ENCODE results near the gene ARSJ.

ARSJ gene

GRCh38 chr4:113973345-113973744 is 6.1 kb downstream of the ARSJ start:
- Histone ChIP-seq H4K20me1 (ENCODE audit: insufficient read depth, low read length) (no peaks in the 10 kb centered on the region), H3K27ac (ENCODE audit: low read length) (no peak overlapping the region), H3K4me3 (ENCODE audit: low read length) (no peak overlapping the region), H3K9ac (ENCODE audit: low read length) (no peak overlapping the region), H3K9me2 (replicated peaks; ENCODE audit: insufficient read depth, low read length) (no peaks in the 10 kb centered on the region), H3K4me1 (ENCODE audit: low read length) (no peaks in the 10 kb centered on the region), H3K27me3 (replicated peaks; ENCODE audit: insufficient read depth, low read length) (no peaks in the 10 kb centered on the region), H3K9me3 (replicated peaks; ENCODE audit: insufficient read depth, low read length) (no peaks in the 10 kb centered on the region), H3K4me2 (ENCODE audit: low read depth, low read length) (no peak overlapping the region), H3K36me3 (replicated peaks; ENCODE audit: insufficient read depth, low read length) (no peaks in the 10 kb centered on the region), H3K79me2 (ENCODE audit: low read length) (no peaks in the 10 kb centered on the region), H3F3A (ENCODE audit: insufficient read depth, low read length) (no peaks in the 10 kb centered on the region), H2AFZ (ENCODE audit: low read length) (no peak overlapping the region)
- no peak for TF ChIP-seq EZH2 (optimal IDR thresholded peaks at IDR 0.05; ENCODE audit: low read depth, low read length)
- no peak for TF ChIP-seq EZH2phosphoT487 (IDR thresholded peaks at IDR 0.05; ENCODE audit: low read length)
- TF ChIP-seq CTCF (IDR thresholded peaks at IDR 0.05; ENCODE audit: low read length) = no peak
- DNase-seq = no peak

DNA sequence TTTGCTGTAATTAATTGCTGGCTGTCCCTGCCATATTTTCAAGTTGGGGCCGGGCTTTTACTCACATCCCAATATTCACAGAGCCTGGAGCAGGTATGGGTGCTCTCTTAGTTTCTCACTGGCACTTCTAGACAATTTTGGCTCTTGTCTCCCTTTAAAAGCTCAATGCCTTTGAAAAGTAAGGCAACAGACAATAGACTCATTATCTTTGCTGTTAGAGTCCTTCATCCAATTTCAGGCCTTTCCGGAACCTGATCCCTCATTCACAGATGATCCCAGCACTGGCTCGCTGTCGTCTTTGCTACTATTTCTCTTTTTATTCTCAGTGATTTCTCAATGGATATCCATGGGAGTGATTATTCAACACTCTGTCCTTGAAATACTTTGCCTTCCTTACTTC is 6.7 kb downstream of the ARSJ start:
- Histone ChIP-seq H3F3A (ENCODE audit: insufficient read depth, low read length) (no peaks in the 10 kb centered on the region), H3K4me2 (ENCODE audit: low read depth, low read length) (no peak overlapping the region), H3K9ac (ENCODE audit: low read length) (no peak overlapping the region), H3K36me3 (replicated peaks; ENCODE audit: insufficient read depth, low read length) (no peaks in the 10 kb centered on the region), H3K79me2 (ENCODE audit: low read length) (no peaks in the 10 kb centered on the region), H3K9me2 (replicated peaks; ENCODE audit: insufficient read depth, low read length) (no peaks in the 10 kb centered on the region), H3K9me3 (replicated peaks; ENCODE audit: insufficient read depth, low read length) (no peaks in the 10 kb centered on the region), H3K4me1 (ENCODE audit: low read length) (no peaks in the 10 kb centered on the region), H2AFZ (ENCODE audit: low read length) (no peak overlapping the region), H3K27me3 (replicated peaks; ENCODE audit: insufficient read depth, low read length) (no peaks in the 10 kb centered on the region), H3K4me3 (ENCODE audit: low read length) (no peak overlapping the region), H3K27ac (ENCODE audit: low read length) (no peak overlapping the region), H4K20me1 (ENCODE audit: insufficient read depth, low read length) (no peaks in the 10 kb centered on the region)
- TF ChIP-seq CTCF (IDR thresholded peaks at IDR 0.05; ENCODE audit: low read length) (no peak), EZH2phosphoT487 (IDR thresholded peaks at IDR 0.05; ENCODE audit: low read length) (no peak), EZH2 (optimal IDR thresholded peaks at IDR 0.05; ENCODE audit: low read depth, low read length) (no peak)
- DNase-seq = no peak

GRCh38 chr4:113971706-113972360 is 7.6 kb downstream of the ARSJ start:
- DNase-seq = no peak
- no peak overlapping the region for H2AFZ ChIP-seq (ENCODE audit: low read length)
- no peaks in the 10 kb centered on the region for H3K4me1 ChIP-seq (ENCODE audit: low read length)
- no peaks in the 10 kb centered on the region for H3K79me2 ChIP-seq (ENCODE audit: low read length)
- no peaks in the 10 kb centered on the region for H3K9me2 ChIP-seq (replicated peaks; ENCODE audit: insufficient read depth, low read length)
- no peak overlapping the region for H3K4me2 ChIP-seq (ENCODE audit: low read depth, low read length)
- no peaks in the 10 kb centered on the region for H4K20me1 ChIP-seq (ENCODE audit: insufficient read depth, low read length)
- no peaks in the 10 kb centered on the region for H3F3A ChIP-seq (ENCODE audit: insufficient read depth, low read length)
- no peak overlapping the region for H3K4me3 ChIP-seq (ENCODE audit: low read length)
- no peak for TF ChIP-seq CTCF (IDR thresholded peaks at IDR 0.05; ENCODE audit: low read length)
- no peak for TF ChIP-seq EZH2phosphoT487 (IDR thresholded peaks at IDR 0.05; ENCODE audit: low read length)
- TF ChIP-seq EZH2 (optimal IDR thresholded peaks at IDR 0.05; ENCODE audit: low read depth, low read length) = no peak
- no peak overlapping the region for H3K9ac ChIP-seq (ENCODE audit: low read length)
- no peaks in the 10 kb centered on the region for H3K27me3 ChIP-seq (replicated peaks; ENCODE audit: insufficient read depth, low read length)
- no peak overlapping the region for H3K27ac ChIP-seq (ENCODE audit: low read length)
- H3K9me3 ChIP-seq (replicated peaks; ENCODE audit: insufficient read depth, low read length) = no peaks in the 10 kb centered on the region
- no peaks in the 10 kb centered on the region for H3K36me3 ChIP-seq (replicated peaks; ENCODE audit: insufficient read depth, low read length)
